GM12878 (cell line): Measurements from ENCODE around the gene STX4. TPM values are rescaled to one million over a fixed set of nuclear protein-coding genes. Genes with fewer than 3 reads are reported as not detected.

Source experiments
- ATF3 ChIP-seq: IDR thresholded peaks from 2 replicates; pipeline ENCODE4 v1.6.1; 2011; ENCODE audit warnings: low read depth, mild to moderate bottlenecking, low read length, moderate library complexity, borderline replicate concordance; ENCODE audit errors: extremely low read depth
- CREM ChIP-seq: IDR thresholded peaks from 2 replicates; pipeline ENCODE4 v1.6.1; 2014; ENCODE audit warnings: antibody characterized with exemption, low read depth
- CUX1 ChIP-seq: IDR thresholded peaks from 2 replicates; pipeline ENCODE4 v1.6.1; 2012; ENCODE audit warnings: improper control_type of control experiment, low read depth, low read length; ENCODE audit not compliant: insufficient replicate concordance
- EED ChIP-seq: sonication (generic); IDR thresholded peaks from 2 replicates; pipeline ENCODE4 v1.6.1; 2016; ENCODE audit warnings: antibody characterized with exemption, low read depth
- GABPA ChIP-seq: IDR thresholded peaks from 2 replicates; pipeline ENCODE4 v1.6.1; 2014; ENCODE audit warnings: antibody characterized with exemption, low read depth, mild to moderate bottlenecking, inconsistent platforms
- GATAD2B ChIP-seq: fragments of 450-650 bp; conservative IDR thresholded peaks from 2 replicates; pipeline ENCODE4 v1.6.1; 2017; ENCODE audit warnings: low read depth, mild to moderate bottlenecking, moderate library complexity
- IKZF1 ChIP-seq: fragments of 450-650 bp; conservative IDR thresholded peaks from 2 replicates; pipeline ENCODE4 v1.6.1; 2017; ENCODE audit warnings: antibody characterized with exemption, mild to moderate bottlenecking
- IRF4 ChIP-seq: IDR thresholded peaks from 2 replicates; pipeline ENCODE4 v1.6.1; 2011; ENCODE audit warnings: low read depth, low read length
- MEF2B ChIP-seq: fragments of 450-650 bp; IDR thresholded peaks from 2 replicates; pipeline ENCODE4 v1.6.1; 2018; ENCODE audit warnings: mild to moderate bottlenecking, moderate library complexity; ENCODE audit not compliant: partially characterized antibody, poor library complexity, severe bottlenecking
- NR2C2 ChIP-seq: IDR thresholded peaks from 2 replicates; pipeline ENCODE4 v1.6.1; 2011; ENCODE audit warnings: borderline replicate concordance, low read depth; ENCODE audit not compliant: control insufficient read depth, insufficient read length
- PAX5 ChIP-seq: IDR thresholded peaks from 2 replicates; pipeline ENCODE4 v1.6.1; 2011; ENCODE audit warnings: low read depth, low read length, borderline replicate concordance
- PAX8 ChIP-seq: fragments of 450-650 bp; IDR thresholded peaks from 2 replicates; pipeline ENCODE4 v1.6.1; 2017; ENCODE audit warnings: mild to moderate bottlenecking, moderate library complexity
- PBX3 ChIP-seq: IDR thresholded peaks from 2 replicates; pipeline ENCODE4 v1.6.1; 2011; ENCODE audit warnings: mild to moderate bottlenecking, low read depth, low read length, moderate library complexity; ENCODE audit not compliant: insufficient replicate concordance
- POU2F2 ChIP-seq: IDR thresholded peaks from 3 replicates; pipeline ENCODE4 v1.6.1; 2011; ENCODE audit warnings: low read depth, mild to moderate bottlenecking, low read length, borderline replicate concordance
- RUNX3 ChIP-seq: IDR thresholded peaks from 2 replicates; pipeline ENCODE4 v1.6.1; 2012; ENCODE audit warnings: low read length, inconsistent platforms
- SMAD5 ChIP-seq: IDR thresholded peaks from 2 replicates; pipeline ENCODE4 v1.6.1; 2016; ENCODE audit warnings: antibody characterized with exemption, low read depth
- SMARCA5 ChIP-seq: fragments of 450-650 bp; IDR thresholded peaks from 2 replicates; pipeline ENCODE4 v1.6.1; 2017; ENCODE audit warnings: mild to moderate bottlenecking
- SREBF1 ChIP-seq: IDR thresholded peaks from 2 replicates; pipeline ENCODE4 v1.6.1; 2012; ENCODE audit warnings: mild to moderate bottlenecking, low read length
- TBL1XR1 ChIP-seq: IDR thresholded peaks from 2 replicates; pipeline ENCODE4 v1.6.1; 2012; ENCODE audit warnings: low read depth, low read length, improper control_type of control experiment
- ZBTB33 ChIP-seq: fragments of 450-650 bp; IDR thresholded peaks from 2 replicates; pipeline ENCODE4 v1.6.1; 2017; ENCODE audit warnings: mild to moderate bottlenecking
- ZNF274 ChIP-seq: IDR thresholded peaks from one replicate; pipeline ENCODE4 v1.8.0; 2011; ENCODE audit not compliant: insufficient read length, insufficient read depth
- ZNF622 ChIP-seq: fragments of 450-650 bp; IDR thresholded peaks from 2 replicates; pipeline ENCODE4 v1.6.1; 2017; ENCODE audit warnings: mild to moderate bottlenecking, inconsistent platforms
- ZSCAN29 ChIP-seq: fragments of 450-650 bp; IDR thresholded peaks from 2 replicates; pipeline ENCODE4 v1.6.1; 2017; ENCODE audit warnings: mild to moderate bottlenecking, moderate library complexity
- polyA plus RNA-seq, 11 experiments: library from polyadenylated mRNA; depleted of rRNA in 4 of 11; unstranded in 6 of 11; stranded (reverse) in 5 of 11; fragments of >200 nt; fragmentation: Nextera tagmentation in 4 of 11; fragmentation: Illumina TruSeq in 1 of 11; extraction: Ambion mirVana in 4 of 11; extraction: Trizol in 1 of 11; gene quantifications; 1 replicate in 1 of 11; 2 replicates in 10 of 11; pipeline versions ENCODE4 v1.2.1 to v1.2.3, GENCODE V29; 2011 to 2016; ENCODE audit warnings: inconsistent platforms in 2 of 11, missing spikeins in 2 of 11, low read depth in 1 of 11
- total RNA-seq, 4 experiments: library from RNA; depleted of rRNA in 3 of 4; stranded (reverse); fragments of >200 nt in 3 of 4; fragmentation: Illumina TruSeq in 1 of 4; extraction: Trizol in 1 of 4; gene quantifications; 2 replicates each; pipeline versions ENCODE4 v1.2.1 to v1.2.3, GENCODE V29; 2013 to 2021

STX4 gene
- total and polyA plus RNA-seq, 10 of the 15 experiments (the other 5 are each of a cell fraction or from before 2014, with no cell fraction given), result 3.3 to 37.6 (median 22.6) TPM

GRCh38 chr16:31073142-31073969 is 40.0 kb downstream of the STX4 start (continued):
- TF ChIP-seq IKZF1 (peak; percentile 93), CUX1 (no peak), MEF2B (no peak), RUNX3 (peak; percentile 76), ZNF622 (no peak), SREBF1 (no peak), GATAD2B (peak; percentile 96), ZNF274 (no peak), POU2F2 (peak; percentile 59; the same call in 1 of the 3 replicates), SMAD5 (peak; percentile 72), EED (peak; percentile 75), GABPA (no peak; the same call in 1 of the 2 replicates), SMARCA5 (peak; percentile 85; the same call in 1 of the 2 replicates), ATF3 (no peak), PBX3 (peak; percentile 31), NR2C2 (no peak), ZBTB33 (no peak; the same call in 1 of the 2 replicates), CREM (peak; percentile 69; the same call in 1 of the 2 replicates), ZSCAN29 (no peak), TBL1XR1 (no peak), IRF4 (0 out of 2 replicates have a peak, but pooled peaks have one; percentile 30), PAX8 (no peak), PAX5 (peak; percentile 10; the same call in 1 of the 2 replicates)
